NCI-H1436 treated with DMSO at 0.1 percent for 48 hours (cell line): ENCODE data around the gene NEUROD1.
"Not testable (repeated sequence)": the region's sequence is repeated elsewhere in the genome, so short reads cannot be mapped to it uniquely, and the experiment has no call there.

Experiments used
- DNase-seq: peaks from one replicate; lab custom pipeline; 2025; lab: John Stamatoyannopoulos, UW

Gene NEUROD1

DNA sequence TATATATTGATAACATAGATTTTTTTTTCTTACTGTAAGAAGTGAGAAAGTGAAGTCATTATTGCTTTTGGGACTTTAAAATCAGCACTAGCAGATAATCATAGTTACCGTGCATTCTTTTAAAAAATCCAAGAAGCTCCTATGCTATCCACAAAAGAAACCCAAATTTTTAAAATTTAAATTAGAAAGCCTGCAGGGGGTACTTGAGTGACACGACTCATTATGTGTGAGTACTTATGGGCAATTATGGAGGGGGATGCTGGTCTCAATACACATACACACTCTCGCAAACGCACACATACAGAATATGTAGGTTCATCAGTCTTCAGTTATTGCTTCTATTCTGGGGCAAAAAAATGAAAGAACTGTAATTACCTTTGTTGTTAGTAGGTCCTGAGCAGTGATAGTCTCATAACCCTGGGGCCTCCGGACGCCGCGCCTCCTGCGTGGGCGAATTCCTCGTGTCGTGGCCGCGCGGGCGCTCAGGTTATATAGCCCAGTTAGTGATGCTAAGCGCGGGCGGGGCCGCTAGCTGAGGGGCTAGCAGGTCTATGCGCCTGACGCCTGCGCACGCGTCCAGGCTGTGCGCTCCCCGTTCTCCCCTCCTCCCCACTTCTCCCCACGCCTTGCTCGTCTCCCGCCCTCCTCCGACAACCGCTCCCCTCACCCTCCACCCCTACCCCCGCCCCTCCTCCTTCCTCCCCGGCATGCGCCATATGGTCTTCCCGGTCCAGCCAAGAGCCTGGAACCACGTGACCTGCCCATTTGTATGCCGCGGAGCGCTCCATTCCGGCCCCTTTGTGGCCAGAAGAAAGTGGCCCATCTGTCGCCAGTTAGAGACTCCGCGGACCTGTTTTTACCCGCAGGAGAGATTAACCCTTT, at the start of gene NEUROD1:
TSS of gene NEUROD1 (minus strand) at position 463 of the 882 bp plus-strand sequence. CDS start 1,657 bp downstream, outside the sequence.
- DNase-seq, result no peak

DNA sequence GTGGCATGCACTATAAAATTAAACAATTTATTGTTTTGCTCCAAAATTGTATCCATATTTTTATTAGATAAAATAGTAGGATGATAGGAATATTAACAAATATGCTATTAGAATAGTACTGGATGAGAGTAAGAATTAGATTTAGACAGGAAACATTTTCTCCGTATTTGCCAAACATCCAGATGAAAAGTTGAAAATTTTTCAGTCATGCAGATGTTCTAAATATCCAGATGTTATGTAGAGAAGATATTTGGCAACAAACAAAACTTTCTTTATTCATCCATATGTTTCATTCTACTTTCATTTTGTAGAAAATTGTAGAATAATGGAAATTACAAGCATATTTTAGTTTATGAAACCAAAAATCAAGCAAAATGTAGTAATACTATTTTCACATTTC, 45.2 kb upstream of the NEUROD1 start:
- DNase-seq, result no peak

DNA sequence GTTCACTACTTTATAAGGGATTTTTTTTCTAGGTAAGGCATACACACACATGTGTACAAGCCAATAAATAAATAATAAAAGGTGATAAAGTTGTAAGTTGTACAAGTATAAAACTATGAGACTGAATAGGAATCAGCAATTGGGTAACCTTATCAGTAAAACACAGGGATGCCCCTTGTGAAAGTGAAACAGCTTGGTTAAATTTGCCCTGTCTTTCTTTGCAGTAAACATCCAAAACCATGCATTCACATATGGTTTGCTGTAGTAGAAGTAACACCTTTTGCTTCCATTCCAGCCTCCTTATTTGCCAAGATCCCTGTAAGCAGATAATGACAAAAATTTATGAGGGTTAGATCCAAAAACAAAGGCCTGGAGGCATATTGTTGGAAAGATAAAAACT, 44.3 kb upstream of the NEUROD1 start:
- DNase-seq, result no peak

GRCh38 chr2:181723731-181724130, 43.4 kb upstream of the NEUROD1 start:
- no peak for DNase-seq

DNA sequence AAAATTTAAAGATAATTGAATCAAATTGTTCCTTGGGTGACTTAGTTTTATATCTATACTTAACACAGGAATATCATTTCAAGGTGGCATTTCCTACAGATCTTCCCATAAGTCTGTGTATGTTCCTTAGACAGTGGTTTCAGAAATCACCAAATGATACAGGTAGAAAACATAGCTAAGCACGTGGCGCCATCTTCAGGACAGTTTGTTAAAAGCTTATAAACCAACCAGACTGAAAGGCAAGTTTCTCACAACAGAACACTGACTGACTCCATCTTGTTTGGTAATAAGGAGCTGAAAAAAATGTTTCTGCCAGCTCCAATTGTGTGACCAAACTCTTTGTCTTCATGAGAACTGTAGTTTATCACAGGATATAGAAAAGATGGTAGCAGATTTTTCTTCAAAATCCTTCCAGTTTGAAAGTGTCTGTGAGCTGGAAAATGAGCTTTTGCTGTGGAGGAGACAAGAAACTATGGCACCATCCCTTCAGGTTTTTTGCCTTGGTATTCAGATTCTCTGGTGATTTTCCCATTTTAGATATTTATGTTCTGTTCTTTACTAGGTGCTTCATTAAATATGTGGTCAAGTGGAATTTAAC, 34.8 kb upstream of the NEUROD1 start:
- peak; percentile 74 for DNase-seq

DNA sequence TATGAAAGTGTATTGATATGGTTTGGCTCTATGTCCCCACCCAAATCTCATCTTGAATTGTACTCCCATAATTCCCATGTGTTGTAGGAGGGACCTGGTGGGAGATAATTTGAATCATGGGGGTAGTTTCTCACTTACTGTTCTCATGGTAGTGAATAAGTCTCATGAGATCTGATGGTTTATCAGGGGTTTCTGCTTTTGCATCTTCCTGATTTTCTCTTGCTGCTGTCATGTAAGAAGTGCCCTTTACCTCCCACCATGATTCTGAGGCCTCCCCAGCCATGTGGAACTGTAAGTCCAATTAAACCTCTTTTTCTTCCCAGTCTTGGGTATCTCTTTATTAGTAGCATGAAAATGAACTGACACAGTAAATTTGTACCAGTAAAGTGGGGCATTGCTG, 30.7 kb upstream of the NEUROD1 start:
- DNase-seq, result not testable (repeated sequence)

DNA sequence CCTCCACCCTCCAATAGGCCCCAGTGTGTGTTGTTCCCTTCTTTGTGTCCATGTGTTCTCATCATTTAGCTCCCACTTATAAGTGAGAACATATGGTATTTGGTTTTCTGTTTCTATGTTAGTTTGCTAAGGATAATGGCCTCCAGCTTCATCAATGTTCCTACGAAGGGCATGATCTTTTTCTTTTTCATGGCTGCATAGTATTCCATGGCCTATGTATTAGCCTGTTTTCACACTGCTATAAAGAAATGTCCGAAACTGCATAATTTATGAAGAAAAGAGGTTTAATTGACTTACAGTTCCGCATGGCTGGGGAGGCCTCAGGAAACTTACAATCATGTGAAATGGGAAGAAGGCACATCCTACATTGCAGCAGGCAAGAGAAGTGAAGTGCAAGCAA, 22.2 kb upstream of the NEUROD1 start:
- not testable (repeated sequence) for DNase-seq

DNA sequence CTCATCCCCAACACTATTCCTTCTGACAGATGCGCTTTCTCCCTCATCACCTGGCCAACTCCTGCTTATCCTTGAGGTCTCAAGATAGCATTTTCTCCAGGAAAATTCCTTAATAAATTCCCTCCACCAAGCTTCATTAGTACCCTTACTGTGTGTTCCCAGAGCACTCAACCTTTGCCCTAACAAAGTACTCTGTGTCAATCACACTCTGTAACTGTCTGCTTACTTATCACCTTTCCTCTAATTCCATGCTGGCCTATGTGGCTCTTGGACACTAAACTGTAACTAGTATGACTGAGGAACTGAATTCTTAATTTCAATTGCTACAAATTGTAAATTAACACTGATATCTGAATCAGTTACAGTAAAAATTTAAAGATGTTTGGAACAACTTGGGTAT, 17.9 kb upstream of the NEUROD1 start:
- no peak for DNase-seq

- DNase-seq, result no peak
Measured at GRCh38 chr2:181697571-181697970, 17.3 kb upstream of the NEUROD1 start.

- no peak for DNase-seq
Measured at GRCh38 chr2:181697126-181697525, 16.8 kb upstream of the NEUROD1 start.

GRCh38 chr2:181694271-181694670, 14.0 kb upstream of the NEUROD1 start:
- DNase-seq, result no peak

DNA sequence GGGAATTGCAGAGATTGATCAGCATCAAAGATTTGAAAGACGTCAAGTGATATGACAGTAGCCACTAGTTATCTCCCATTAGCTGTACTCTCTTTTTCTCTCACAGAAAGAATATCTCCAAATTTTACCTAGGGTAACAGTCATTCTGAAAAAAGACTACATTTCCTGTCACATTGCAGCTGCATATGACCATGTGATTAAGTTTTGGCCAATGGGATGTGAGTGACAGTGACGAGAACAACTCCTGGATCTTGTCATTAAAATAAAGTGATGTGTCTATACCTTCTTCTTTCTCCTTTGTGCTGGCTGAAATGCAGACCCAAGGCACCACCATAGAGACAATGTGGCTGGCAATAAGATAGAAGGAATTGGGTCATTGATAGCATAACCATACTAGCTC, 10.5 kb upstream of the NEUROD1 start:
- DNase-seq, result no peak

GRCh38 chr2:181686576-181687185, 6.4 kb upstream of the NEUROD1 start:
- DNase-seq, result peak; percentile 30

DNA sequence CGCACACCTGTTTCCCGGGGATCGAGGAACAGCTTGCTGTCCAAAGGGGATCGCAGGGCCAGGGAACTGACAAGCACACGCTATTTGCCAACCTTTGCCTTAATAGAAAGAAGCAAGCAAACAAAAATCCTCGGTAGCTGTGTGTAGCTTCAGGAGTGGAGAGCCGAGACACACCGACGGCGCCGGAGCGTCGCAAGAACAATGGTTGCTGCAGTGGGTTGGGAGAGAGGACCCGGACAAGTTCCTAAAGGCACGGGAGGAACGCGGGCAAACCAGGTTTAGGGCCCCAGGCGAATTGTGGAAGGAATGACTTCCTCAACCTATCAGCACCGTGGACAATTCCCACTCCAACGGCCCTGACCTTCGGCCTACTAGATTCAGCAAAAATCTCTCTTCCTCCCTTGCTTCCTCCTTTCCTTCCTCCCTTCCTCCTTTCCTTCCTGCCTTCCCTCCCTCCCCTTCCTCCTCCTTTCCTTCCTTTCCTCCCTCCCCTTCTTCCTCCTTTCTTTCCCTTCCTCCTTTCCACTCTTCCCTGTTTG, 4.9 kb upstream of the NEUROD1 start:
- DNase-seq, result no peak

DNA sequence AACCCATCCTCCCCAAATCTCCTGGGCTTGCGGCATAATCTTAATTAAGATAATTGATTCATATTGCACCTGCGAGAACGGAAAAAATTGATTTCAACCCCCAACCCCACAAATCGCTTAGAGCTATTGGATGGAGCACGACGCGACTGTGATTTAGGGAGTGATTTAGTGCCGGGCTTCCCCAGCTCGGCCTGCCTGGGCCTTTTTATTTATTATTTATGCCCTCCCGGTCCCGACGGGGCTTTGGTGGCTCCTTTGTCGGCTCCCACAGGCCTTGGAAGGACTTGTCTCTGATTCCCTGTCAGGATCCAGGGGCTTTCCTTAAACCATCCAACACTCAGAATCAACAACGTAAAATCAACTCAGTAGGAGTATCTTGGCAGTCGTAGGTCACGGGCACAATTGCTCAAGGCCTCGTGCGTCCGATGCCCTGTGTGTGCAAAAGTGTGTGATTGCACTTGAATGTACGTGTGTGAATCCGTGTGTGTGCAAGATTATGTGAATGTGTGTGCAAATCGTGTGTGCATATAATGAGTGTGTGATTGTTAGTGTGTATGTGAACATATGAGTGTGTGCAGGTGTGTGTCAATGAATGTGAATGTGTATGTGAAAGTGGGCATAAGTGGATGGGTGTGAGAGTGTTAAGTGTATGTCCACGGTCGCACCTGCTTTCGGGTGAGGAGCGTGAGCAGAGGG, 4.3 kb upstream of the NEUROD1 start:
- no peak for DNase-seq

GRCh38 chr2:181683518-181684453, 3.5 kb upstream of the NEUROD1 start:
- DNase-seq, result no peak

GRCh38 chr2:181682795-181683517, 2.6 kb upstream of the NEUROD1 start:
- DNase-seq, result no peak

GRCh38 chr2:181682026-181682789, 1.9 kb upstream of the NEUROD1 start:
- DNase-seq, result no peak
